IMR-90 (cell line): Measurements from ENCODE around the gene M6PR. TPM values are rescaled to one million over a fixed set of nuclear protein-coding genes. Genes with fewer than 3 reads are reported as not detected.

Experiments
- ATAC-seq: fragments of 200-7000 bp; cut with Tn5 transposase; 2 replicates; pipeline ENCODE4 v1.9.1; 2020; ENCODE audit warnings: low read depth, mild to moderate bottlenecking, moderate library complexity
- BruUV-seq: library from RNA; stranded (reverse); fragments of 400-500 nt; replicated peaks from 2 replicates; lab custom pipeline; 2021; lab: Mats Ljungman, UMichigan
- CTCF ChIA-PET: fragments of 300-600 bp; formaldehyde crosslinking; extraction: SDS; loops from one replicate; lab custom pipeline; 2021; ENCODE audit warnings: antibody characterized with exemption; lab: Yijun Ruan, JAX
- POLR2A ChIA-PET: fragments of 300-600 bp; sonication (Branson Sonifier 250); formaldehyde crosslinking; loops from one replicate; lab custom pipeline; 2022; ENCODE audit warnings: antibody characterized with exemption; ENCODE audit not compliant: unreplicated experiment; lab: Charles Lee
- DNase-seq: peaks from one replicate; pipeline ENCODE4 v3.0.0; 2013
- H2AFZ ChIP-seq: replicated peaks from 2 replicates; pipeline ENCODE3; 2013; ENCODE audit warnings: low read length, mild to moderate bottlenecking; ENCODE audit not compliant: poor library complexity
- H2AK5ac ChIP-seq: 2 replicates; pipeline ENCODE4 v1.6.1; 2013; ENCODE audit warnings: low read depth, low read length, inconsistent platforms
- H2AK9ac ChIP-seq: replicated peaks from 2 replicates; pipeline ENCODE3; 2013; ENCODE audit warnings: mild to moderate bottlenecking, low read depth, low read length, moderate library complexity; ENCODE audit not compliant: poor library complexity
- H2BK120ac ChIP-seq: 2 replicates; pipeline ENCODE4 v1.6.1; 2013; ENCODE audit warnings: low read depth, low read length, inconsistent platforms
- H2BK15ac ChIP-seq: 3 replicates; pipeline ENCODE4 v1.6.1; 2013; ENCODE audit warnings: low read depth, low read length, inconsistent platforms
- H2BK20ac ChIP-seq: 2 replicates; pipeline ENCODE4 v1.6.1; 2013; ENCODE audit warnings: low read depth, mild to moderate bottlenecking, inconsistent platforms, low read length, moderate library complexity
- H2BK5ac ChIP-seq: 2 replicates; pipeline ENCODE4 v1.6.1; 2013; ENCODE audit warnings: mild to moderate bottlenecking, low read depth, low read length, inconsistent platforms; ENCODE audit not compliant: poor library complexity, severe bottlenecking
- H3K14ac ChIP-seq: replicated peaks from 2 replicates; pipeline ENCODE4 v1.6.1; 2013; ENCODE audit warnings: low read depth, low read length, inconsistent platforms
- H3K18ac ChIP-seq: 2 replicates; pipeline ENCODE4 v1.6.1; 2013; ENCODE audit warnings: low read depth, low read length, control low read depth
- H3K23ac ChIP-seq: 2 replicates; pipeline ENCODE4 v1.6.1; 2013; ENCODE audit warnings: low read depth, low read length, inconsistent platforms
- H3K27ac ChIP-seq: 2 replicates; pipeline ENCODE4 v1.5.1; 2013; ENCODE audit warnings: mild to moderate bottlenecking, control low read depth, low read length; ENCODE audit not compliant: insufficient read depth
- H3K27me3 ChIP-seq: 2 replicates; pipeline ENCODE4 v1.6.1; 2013; ENCODE audit warnings: low read length; ENCODE audit not compliant: control insufficient read depth, insufficient read depth
- H3K36me3 ChIP-seq: 2 replicates; pipeline ENCODE4 v1.6.1; 2013; ENCODE audit warnings: low read length, mixed read lengths; ENCODE audit not compliant: control insufficient read depth, insufficient read depth
- H3K4ac ChIP-seq: 2 replicates; pipeline ENCODE4 v1.6.1; 2013; ENCODE audit warnings: low read depth, low read length, inconsistent platforms
- H3K4me1 ChIP-seq: 2 replicates; pipeline ENCODE4 v1.6.1; 2013; ENCODE audit warnings: low read length, mixed read lengths; ENCODE audit not compliant: control insufficient read depth, insufficient read depth
- H3K4me2 ChIP-seq: 2 replicates; pipeline ENCODE4 v1.6.1; 2013; ENCODE audit warnings: low read depth, mild to moderate bottlenecking, control low read depth, low read length, moderate library complexity
- H3K4me3 ChIP-seq: 2 replicates; pipeline ENCODE4 v1.5.1; 2013; ENCODE audit warnings: low read depth, mild to moderate bottlenecking, control low read depth, low read length, moderate library complexity; ENCODE audit not compliant: insufficient read depth
- H3K56ac ChIP-seq: 2 replicates; pipeline ENCODE4 v1.6.1; 2013; ENCODE audit warnings: low read length, inconsistent platforms; ENCODE audit not compliant: insufficient read depth; ENCODE audit errors: extremely low read depth
- H3K79me1 ChIP-seq, 2 experiments: 2 replicates each; pipeline ENCODE4 v1.6.1; 2013; ENCODE audit warnings: low read length in 2 of 2, inconsistent platforms in 1 of 2, low read depth in 1 of 2
- H3K9ac ChIP-seq: 2 replicates; pipeline ENCODE4 v1.6.1; 2013; ENCODE audit warnings: low read depth, low read length, control low read depth
- H3K9me1 ChIP-seq: 2 replicates; pipeline ENCODE4 v1.6.1; 2013; ENCODE audit warnings: low read length, inconsistent platforms; ENCODE audit not compliant: insufficient read depth
- H3K9me3 ChIP-seq: 2 replicates; pipeline ENCODE4 v1.6.1; 2013; ENCODE audit warnings: low read length; ENCODE audit not compliant: control insufficient read depth, insufficient read depth
- H4K20me1 ChIP-seq: 2 replicates; pipeline ENCODE4 v1.6.1; 2013; ENCODE audit warnings: low read length, inconsistent platforms; ENCODE audit not compliant: insufficient read depth
- H4K5ac ChIP-seq: 2 replicates; pipeline ENCODE4 v1.6.1; 2013; ENCODE audit warnings: mild to moderate bottlenecking, low read depth, low read length, control low read depth
- H4K8ac ChIP-seq, 2 experiments: 2 replicates each; pipeline ENCODE4 v1.6.1; 2013; ENCODE audit warnings: low read depth in 2 of 2, low read length in 2 of 2, control low read depth in 1 of 2, inconsistent platforms in 1 of 2
- H4K91ac ChIP-seq: 2 replicates; pipeline ENCODE4 v1.6.1; 2013; ENCODE audit warnings: low read depth, low read length, inconsistent platforms; ENCODE audit not compliant: insufficient read depth
- BHLHE40 ChIP-seq: fragments of 150-350 bp; IDR thresholded peaks from 2 replicates; pipeline ENCODE4 v1.6.1; 2016; ENCODE audit warnings: mild to moderate bottlenecking, low read depth, low read length
- CEBPB ChIP-seq: IDR thresholded peaks from 2 replicates; pipeline ENCODE4 v1.6.1; 2012; ENCODE audit warnings: low read depth, low read length, improper control_type of control experiment
- POLR2A ChIP-seq: IDR thresholded peaks from 2 replicates; pipeline ENCODE4 v1.6.1; 2012; ENCODE audit warnings: mild to moderate bottlenecking, low read depth, low read length
- dilution Hi-C: fragments of 300-500 bp; cut with HindIII; formaldehyde crosslinking; loops from one replicate; pipeline ENCODE4 v1.14.3; 2018; ENCODE audit warnings: low sequenced_read_pairs; ENCODE audit not compliant: unreplicated experiment
- in situ Hi-C: fragments of 300-500 bp; cut with MboI; formaldehyde crosslinking; loops from 3 replicates; pipeline ENCODE4 v1.14.3; 2019; ENCODE audit warnings: low sequenced_read_pairs, inconsistent platforms, mixed read lengths
- intact Hi-C: fragments of 100-400 bp; cut with micrococcal nuclease; formaldehyde crosslinking; loops from 2 replicates; pipeline ENCODE4 v1.10.0; 2022
- polyA plus RNA-seq, 3 experiments: library from polyadenylated mRNA; depleted of rRNA; stranded (reverse); fragments of >200 nt; gene quantifications; 2 replicates each; pipeline ENCODE4 v1.2.3, GENCODE V29; 2012; ENCODE audit warnings: low replicate concordance in 1 of 3
- total RNA-seq: library from RNA; depleted of rRNA; stranded (reverse); fragments of >200 nt; gene quantifications from 2 replicates; pipeline ENCODE4 v1.2.3, GENCODE V29; 2012

Gene M6PR
- total and polyA plus RNA-seq, 2 of the 4 experiments (the other 2 are of a cell fraction): 86.6 to 140 TPM

GRCh38 chr12:8947737-8948136 lies 1.7 kb downstream of the M6PR start:
- ATAC-seq: no peak
- no peak overlapping the region for H3K4me3 ChIP-seq
- no peak overlapping the region for H2AK5ac ChIP-seq
- H3K9me3 ChIP-seq: no peaks in the 10 kb centered on the region
- TF ChIP-seq POLR2A (no peak), CEBPB (no peak), BHLHE40 (no peak)
- no peak overlapping the region for H3K4me2 ChIP-seq
- H2BK120ac ChIP-seq: no peak overlapping the region
- no peak overlapping the region for H3K18ac ChIP-seq
- DNase-seq: no peak
- H3K9ac ChIP-seq: no peak overlapping the region
- ChIA-PET CTCF (no interaction called here), POLR2A (interaction anchor here (0.6 kb wide), 2 partner anchors 129 to 178 kb away, joined by 3 to 7 read pairs; no protein-coding TSS in a partner anchor)
- H3K4me1 ChIP-seq: no peaks in the 10 kb centered on the region
- peaks cover 18% of the 10 kb centered on the region; the same call in 1 of the 2 replicates for H4K20me1 ChIP-seq
- H4K5ac ChIP-seq: no peak overlapping the region
- H3K56ac ChIP-seq: no peak overlapping the region
- H2AFZ ChIP-seq: no peak overlapping the region
- no peak overlapping the region for H3K27ac ChIP-seq
- H3K79me1 ChIP-seq: peaks cover 12 to 37% of the 10 kb centered on the region in 2 experiments
- H2AK9ac ChIP-seq: no peak overlapping the region
- no peak overlapping the region for H3K23ac ChIP-seq
- no peak overlapping the region for H3K4ac ChIP-seq
- no peak overlapping the region for H2BK5ac ChIP-seq
- no peak overlapping the region for H4K91ac ChIP-seq
- BruUV-seq: no TSS peak
- no peaks in the 10 kb centered on the region for H3K27me3 ChIP-seq
- H4K8ac ChIP-seq: no peak overlapping the region
- in situ Hi-C loops (no loop called here), intact Hi-C loops (loop anchor here (2.0 kb wide), 1 partner anchor 33 kb away; the partner anchor contains the start of gene PHC1), dilution Hi-C loops (no loop called here)
- peaks cover 13% of the 10 kb centered on the region for H3K36me3 ChIP-seq
- H3K9me1 ChIP-seq: no peaks in the 10 kb centered on the region; the same call in 1 of the 2 replicates
- H3K14ac ChIP-seq: no peak overlapping the region
- H2BK20ac ChIP-seq: no peak overlapping the region
- H2BK15ac ChIP-seq: no peak overlapping the region
